ENCODE results near the gene DNER.
"Not testable (repeated sequence)": the region's sequence is repeated elsewhere in the genome, so short reads cannot be mapped to it uniquely, and the experiment has no call there.

GRCh38 chr2:229339171-229339570, 375.2 kb downstream of the DNER start:
- TF ChIP-seq EZH2 (IDR thresholded peaks at IDR 0.05; ENCODE audit: insufficient read depth, poor library complexity, severe bottlenecking); EZH2phosphoT487 (IDR thresholded peaks at IDR 0.05; ENCODE audit: insufficient read depth, low read depth): not testable (repeated sequence)

Measured in GM23248 (cell line).